HEK293 (cell line): Measurements from ENCODE around the gene MLEC.
A peak's percentile ranks its signal among the peaks of the same experiment; 100 is the strongest.

ENCODE experiments used
- CTCF ChIA-PET: fragments of 350-600 bp; formaldehyde crosslinking; extraction: SDS; loops from one replicate; lab custom pipeline; 2021; ENCODE audit warnings: antibody characterized with exemption; lab: Yijun Ruan, JAX
- POLR2A ChIA-PET: fragments of 300-600 bp; formaldehyde crosslinking; extraction: SDS; loops from one replicate; lab custom pipeline; 2020; ENCODE audit warnings: antibody characterized with exemption, inconsistent platforms; lab: Yijun Ruan, JAX
- H3K27ac ChIP-seq: fragments of 200-500 bp; sonication (Bioruptor generic); 2 replicates; pipeline ENCODE4 v1.5.1; 2014; ENCODE audit warnings: low read depth, low read length, control low read depth, inconsistent platforms; ENCODE audit errors: extremely low read depth
- H3K36me3 ChIP-seq, 2 experiments: fragments of 200-500 bp in 1 of 2; sonication (Bioruptor generic) in 1 of 2; 1 replicate in 1 of 2; 2 replicates in 1 of 2; pipeline ENCODE4 v1.5.1; 2014 to 2017; ENCODE audit warnings: inconsistent platforms in 2 of 2, low read length in 2 of 2; ENCODE audit not compliant: control insufficient read depth in 2 of 2, insufficient read depth in 1 of 2
- H3K4me1 ChIP-seq: fragments of 200-500 bp; sonication (Bioruptor generic); 2 replicates; pipeline ENCODE4 v1.5.1; 2014; ENCODE audit warnings: mild to moderate bottlenecking, low read length, inconsistent platforms; ENCODE audit not compliant: control insufficient read depth, insufficient read depth
- H3K4me3 ChIP-seq: 2 replicates; pipeline ENCODE4 v1.5.1; 2011; ENCODE audit warnings: low read depth, mild to moderate bottlenecking, control low read depth, low read length, moderate library complexity
- H3K9me3 ChIP-seq: fragments of 200-500 bp; sonication (Bioruptor generic); 2 replicates; pipeline ENCODE4 v1.5.1; 2014; ENCODE audit warnings: low read depth, low read length, inconsistent platforms; ENCODE audit not compliant: control insufficient read depth, insufficient read depth
- GFI1B ChIP-seq: fragments of 450-650 bp; formaldehyde crosslinking; IDR thresholded peaks from 2 replicates; pipeline ENCODE4 v1.5.1; 2016; ENCODE audit warnings: missing biosample characterization, missing genetic modification characterization
- GLI4 ChIP-seq: fragments of 450-650 bp; formaldehyde crosslinking; IDR thresholded peaks from 2 replicates; pipeline ENCODE4 v1.5.1; 2016; ENCODE audit warnings: missing biosample characterization, missing genetic modification characterization
- GLIS2 ChIP-seq: fragments of 450-650 bp; formaldehyde crosslinking; IDR thresholded peaks from 2 replicates; pipeline ENCODE4 v1.5.1; 2016; ENCODE audit warnings: missing biosample characterization, missing genetic modification characterization
- IKZF3 ChIP-seq: fragments of 450-650 bp; IDR thresholded peaks from 2 replicates; pipeline ENCODE4 v1.5.0; 2018; ENCODE audit warnings: missing biosample characterization, mild to moderate bottlenecking, missing genetic modification characterization, moderate library complexity
- MEIS1 ChIP-seq: sonication (generic); formaldehyde crosslinking; IDR thresholded peaks from 2 replicates; pipeline ENCODE4 v1.8.1; 2022; ENCODE audit warnings: missing genetic modification reagents, mild to moderate bottlenecking, borderline replicate concordance
- SCRT2 ChIP-seq: fragments of 450-650 bp; formaldehyde crosslinking; IDR thresholded peaks from 2 replicates; pipeline ENCODE4 v1.5.1; 2016; ENCODE audit warnings: missing biosample characterization, missing genetic modification characterization
- ZBTB49 ChIP-seq: fragments of 450-650 bp; formaldehyde crosslinking; IDR thresholded peaks from 2 replicates; pipeline ENCODE4 v1.5.1; 2016; ENCODE audit warnings: missing biosample characterization, missing genetic modification characterization, low read depth
- ZBTB7A ChIP-seq: fragments of 450-650 bp; formaldehyde crosslinking; IDR thresholded peaks from 2 replicates; pipeline ENCODE4 v1.5.1; 2016; ENCODE audit warnings: low read depth, missing biosample characterization, missing genetic modification characterization
- ZFHX2 ChIP-seq: fragments of 450-650 bp; formaldehyde crosslinking; conservative IDR thresholded peaks from 2 replicates; pipeline ENCODE4 v1.5.1; 2016; ENCODE audit warnings: missing biosample characterization, missing genetic modification characterization
- ZFP37 ChIP-seq: fragments of 450-650 bp; formaldehyde crosslinking; IDR thresholded peaks from 2 replicates; pipeline ENCODE4 v1.5.1; 2016; ENCODE audit warnings: missing biosample characterization, missing genetic modification characterization
- ZNF138 ChIP-seq: fragments of 450-650 bp; formaldehyde crosslinking; IDR thresholded peaks from 2 replicates; pipeline ENCODE4 v1.5.1; 2016; ENCODE audit warnings: missing biosample characterization, missing genetic modification characterization, borderline replicate concordance
- ZNF148 ChIP-seq: fragments of 450-650 bp; formaldehyde crosslinking; IDR thresholded peaks from 2 replicates; pipeline ENCODE4 v1.5.0; 2017; ENCODE audit warnings: missing biosample characterization, missing genetic modification characterization, borderline replicate concordance
- ZNF174 ChIP-seq: fragments of 450-650 bp; formaldehyde crosslinking; IDR thresholded peaks from 2 replicates; pipeline ENCODE4 v1.5.0; 2017; ENCODE audit warnings: missing biosample characterization, mild to moderate bottlenecking, missing genetic modification characterization
- ZNF280C ChIP-seq: fragments of 450-650 bp; formaldehyde crosslinking; IDR thresholded peaks from 2 replicates; pipeline ENCODE4 v1.5.1; 2016; ENCODE audit warnings: missing biosample characterization, missing genetic modification characterization
- ZNF292 ChIP-seq: fragments of 450-650 bp; formaldehyde crosslinking; IDR thresholded peaks from 2 replicates; pipeline ENCODE4 v1.5.1; 2016; ENCODE audit warnings: low read depth, missing biosample characterization, missing genetic modification characterization, borderline replicate concordance
- ZNF366 ChIP-seq: fragments of 450-650 bp; formaldehyde crosslinking; conservative IDR thresholded peaks from 2 replicates; pipeline ENCODE4 v1.5.1; 2016; ENCODE audit warnings: missing biosample characterization, missing genetic modification characterization
- ZNF488 ChIP-seq: fragments of 450-650 bp; formaldehyde crosslinking; IDR thresholded peaks from 2 replicates; pipeline ENCODE4 v1.5.1; 2016; ENCODE audit warnings: missing biosample characterization, missing genetic modification characterization
- ZNF510 ChIP-seq: fragments of 450-650 bp; formaldehyde crosslinking; IDR thresholded peaks from 2 replicates; pipeline ENCODE4 v1.5.1; 2018; ENCODE audit warnings: mild to moderate bottlenecking, missing genetic modification characterization, missing biosample characterization; ENCODE audit not compliant: insufficient replicate concordance
- ZNF530 ChIP-seq: fragments of 450-650 bp; formaldehyde crosslinking; IDR thresholded peaks from 2 replicates; pipeline ENCODE4 v1.5.1; 2016; ENCODE audit warnings: low read depth, missing biosample characterization, missing genetic modification characterization
- ZNF596 ChIP-seq: fragments of 450-650 bp; IDR thresholded peaks from 2 replicates; pipeline ENCODE4 v1.5.0; 2018; ENCODE audit warnings: missing biosample characterization, mild to moderate bottlenecking, missing genetic modification characterization, moderate library complexity
- ZNF670 ChIP-seq: fragments of 450-650 bp; formaldehyde crosslinking; IDR thresholded peaks from 2 replicates; pipeline ENCODE4 v1.5.1; 2016; ENCODE audit warnings: missing biosample characterization, missing genetic modification characterization, low read depth

The MLEC gene

GRCh38 chr12:120739031-120739762, 52.2 kb downstream of the MLEC start:
- no peaks in the 10 kb centered on the region for H3K9me3 ChIP-seq
- no peak overlapping the region for H3K27ac ChIP-seq
- peaks cover 0 to 19% of the 10 kb centered on the region in 2 experiments; a peak in 2 of 3 replicates for H3K36me3 ChIP-seq
- TF ChIP-seq MEIS1 (CRISPR knock-in tag) (no peak), ZFHX2 (0 out of 2 replicates have a peak, but pooled peaks have one; percentile 7)
- no peak overlapping the region for H3K4me3 ChIP-seq
- CTCF ChIA-PET: no interaction called here
- no peaks in the 10 kb centered on the region for H3K4me1 ChIP-seq
- POLR2A ChIA-PET: no interaction called here

- no peaks in the 10 kb centered on the region for H3K4me1 ChIP-seq
- POLR2A ChIA-PET: no interaction called here
- TF ChIP-seq GLIS2 (tag by site-specific recombination) (0 out of 2 replicates have a peak, but pooled peaks have one; percentile 19), ZNF670 (tag by site-specific recombination) (no peak)
- TF ChIP-seq, all 188 proteins: peak for 1
- Histone ChIP-seq H3K4me3 (no peak overlapping the region), H3K9me3 (no peaks in the 10 kb centered on the region), H3K36me3 (peaks cover 0 to 17% of the 10 kb centered on the region in 2 experiments; a peak in 2 of 3 replicates), H3K27ac (no peak overlapping the region)
- CTCF ChIA-PET: interaction anchor here (0.8 kb wide), 1 partner anchor 93 kb away, joined by 3 read pairs; no protein-coding TSS in a partner anchor
These were observed 53.1 kb downstream of the MLEC start for GRCh38 chr12:120739821-120740613.

- ChIA-PET POLR2A (no interaction called here), CTCF (interaction anchor here (0.8 kb wide), 1 partner anchor 94 kb away, joined by 3 read pairs; no protein-coding TSS in a partner anchor)
- Histone ChIP-seq H3K4me3 (no peak overlapping the region), H3K27ac (no peak overlapping the region), H3K4me1 (no peaks in the 10 kb centered on the region), H3K36me3 (peaks cover 0 to 17% of the 10 kb centered on the region in 2 experiments; a peak in 1 of 3 replicates), H3K9me3 (no peaks in the 10 kb centered on the region)
- TF ChIP-seq ZNF174 (no peak), ZNF280C (tag by site-specific recombination) (no peak), ZNF148 (tag by site-specific recombination) (no peak), ZNF488 (tag by site-specific recombination) (no peak), ZNF292 (no peak), ZNF138 (no peak), IKZF3 (no peak), GFI1B (tag by site-specific recombination) (no peak), ZNF530 (tag by site-specific recombination) (no peak), ZBTB7A (tag by site-specific recombination) (no peak), ZBTB49 (tag by site-specific recombination) (no peak), ZNF366 (tag by site-specific recombination) (no peak), ZNF510 (tag by site-specific recombination) (no peak), GLI4 (tag by site-specific recombination) (no peak), ZNF596 (no peak), SCRT2 (tag by site-specific recombination) (peak; percentile 60), ZFP37 (tag by site-specific recombination) (no peak)
These were observed 53.9 kb downstream of the MLEC start for GRCh38 chr12:120740871-120741270.
